ENCODE results near the gene BTNL9. TPM values are rescaled to one million over a fixed set of nuclear protein-coding genes. Genes with fewer than 3 reads are reported as not detected.
"Not testable (repeated sequence)": the region's sequence is repeated elsewhere in the genome, so short reads cannot be mapped to it uniquely, and the experiment has no call there.

BTNL9 gene
- total and polyA plus RNA-seq, 2 donors = 7.0 to 11.9 TPM

DNA sequence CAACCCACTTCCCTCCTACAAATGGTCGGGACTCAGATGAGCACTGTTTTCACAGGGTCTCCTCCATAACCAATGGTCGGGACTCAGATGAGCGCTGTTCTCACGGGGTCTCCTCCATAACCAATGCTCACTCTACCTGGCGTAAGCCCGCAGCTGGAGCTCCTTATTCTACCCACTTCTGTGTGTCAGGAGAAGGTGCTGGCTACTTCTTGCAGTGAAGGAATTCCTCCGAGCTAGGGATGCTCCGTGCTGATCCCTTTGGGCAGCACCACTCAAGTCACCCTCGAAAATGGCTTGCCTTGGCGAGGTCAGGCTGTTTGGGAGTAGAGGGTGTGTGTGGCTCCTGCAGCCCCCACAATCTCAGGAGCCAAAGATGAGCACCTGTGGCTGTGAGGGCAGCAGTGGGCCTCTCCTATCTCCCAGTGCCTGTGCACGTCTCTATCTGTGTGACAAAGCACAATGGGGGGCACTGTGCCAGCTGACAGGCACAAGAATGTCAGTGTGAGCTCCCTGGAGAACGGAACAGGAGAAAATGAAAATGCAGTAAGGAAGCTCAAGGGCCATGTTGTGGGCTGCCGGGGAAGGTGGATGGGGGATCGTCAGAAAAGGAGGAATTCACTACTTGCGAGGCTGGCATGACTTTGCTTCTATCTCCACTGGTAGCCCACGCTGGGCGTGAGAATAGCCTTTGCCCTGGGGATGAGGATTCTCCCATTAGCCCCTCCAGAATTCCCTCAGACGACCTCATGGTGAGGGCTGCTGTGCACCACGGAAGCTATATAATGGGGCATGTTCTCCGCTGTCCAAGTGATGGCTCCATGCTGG, 3.9 kb upstream of the BTNL9 start:
- WGBS = 79% methylated on average over 20 of the region's 20 CpGs
- DNase-seq (ENCODE audit: extremely low spot score) = no peak
- H3K27ac ChIP-seq (ENCODE audit: low read depth) = no peak overlapping the region
- H3K4me1 ChIP-seq (ENCODE audit: insufficient read depth) = no peaks in the 10 kb centered on the region
- H3K4me3 ChIP-seq (ENCODE audit: low read depth, low read length) = no peak overlapping the region
- H3K36me3 ChIP-seq (ENCODE audit: insufficient read depth) = no peaks in the 10 kb centered on the region

DNA sequence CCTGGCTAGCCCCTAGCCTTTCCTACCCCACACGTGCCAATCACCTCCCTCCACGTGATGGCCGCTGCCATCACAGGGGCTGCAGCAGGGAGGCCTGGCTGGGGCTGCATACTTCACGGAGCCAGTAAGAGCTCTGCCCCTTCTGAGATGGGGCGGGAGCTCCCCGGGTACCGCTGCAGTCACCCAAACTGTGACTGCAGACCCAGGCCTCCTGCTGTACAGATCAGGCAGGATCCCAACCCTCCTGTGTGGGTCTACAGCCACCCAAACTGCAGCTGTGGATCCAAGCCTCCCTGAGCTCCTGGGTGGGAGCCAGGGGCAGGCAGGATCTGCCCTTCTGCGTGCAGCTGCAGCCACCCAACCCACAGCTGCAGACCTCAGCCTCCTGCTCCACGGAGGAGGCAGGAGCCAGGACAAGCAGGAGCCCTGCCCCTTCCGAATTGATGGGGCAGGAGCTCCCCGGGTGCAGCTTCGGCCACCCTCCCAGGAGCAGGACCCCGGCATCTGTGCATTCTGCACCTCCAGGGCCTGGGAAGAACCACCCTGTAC, 3.2 kb upstream of the BTNL9 start:
- H3K27ac ChIP-seq (ENCODE audit: low read depth) = no peak overlapping the region
- H3K36me3 ChIP-seq (ENCODE audit: insufficient read depth) = no peaks in the 10 kb centered on the region
- H3K4me1 ChIP-seq (ENCODE audit: insufficient read depth) = no peaks in the 10 kb centered on the region
- DNase-seq (ENCODE audit: extremely low spot score) = no peak
- H3K4me3 ChIP-seq (ENCODE audit: low read depth, low read length) = no peak overlapping the region
- WGBS = 80% methylated on average over 13 of the region's 13 CpGs

DNA sequence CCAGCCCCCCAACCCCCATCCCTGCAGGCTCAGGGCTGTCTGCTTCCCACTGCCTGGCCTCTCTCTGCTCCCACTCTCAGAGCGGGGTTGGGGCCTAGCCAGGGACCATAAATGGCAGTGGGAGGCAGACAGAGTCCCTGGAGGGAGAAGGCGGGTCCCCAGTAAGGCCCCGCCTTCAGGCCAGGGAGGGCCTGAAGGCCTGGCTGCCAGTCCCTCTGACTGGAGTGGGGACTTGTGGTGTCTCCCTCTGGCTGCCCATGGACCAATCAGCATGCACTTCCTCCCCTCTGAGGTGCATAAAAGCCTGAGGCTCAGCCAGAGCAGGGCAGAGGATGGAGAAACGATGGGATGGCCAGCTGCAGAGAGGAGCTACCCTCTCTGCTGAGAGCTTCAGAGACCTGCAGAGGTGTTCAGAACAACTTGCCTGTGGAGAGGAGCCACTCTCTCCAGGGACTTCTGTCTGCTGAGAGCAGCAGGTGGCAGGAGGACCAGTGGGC, 2.7 kb upstream of the BTNL9 start:
- DNase-seq (ENCODE audit: extremely low spot score) = no peak
- Histone ChIP-seq H3K36me3 (ENCODE audit: insufficient read depth) (no peaks in the 10 kb centered on the region), H3K4me1 (ENCODE audit: insufficient read depth) (no peaks in the 10 kb centered on the region), H3K27ac (ENCODE audit: low read depth) (no peak overlapping the region), H3K4me3 (ENCODE audit: low read depth, low read length) (no peak overlapping the region)
- 73% methylated on average over 4 of the region's 4 CpGs for WGBS

DNA sequence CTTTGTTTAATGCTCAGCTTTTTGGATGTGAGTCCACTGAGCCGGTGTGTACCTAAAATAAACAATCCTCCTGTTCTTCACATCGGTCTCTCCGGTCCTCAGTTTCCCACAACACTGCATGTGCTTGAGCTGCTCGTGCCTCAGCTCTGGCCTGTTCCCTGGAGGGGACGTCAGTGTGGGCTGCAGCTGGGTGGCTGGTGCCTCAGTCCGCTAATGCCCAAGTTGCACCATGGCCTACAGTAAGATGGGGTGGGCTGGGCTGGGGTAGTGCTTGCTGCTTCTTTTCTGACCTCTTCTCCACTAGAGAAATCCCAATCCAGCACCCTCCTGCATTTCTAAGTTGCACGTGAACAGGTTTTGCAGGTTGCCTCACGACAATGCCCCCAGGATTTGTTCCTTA, 595 bp upstream of the BTNL9 start:
- Histone ChIP-seq H3K36me3 (ENCODE audit: insufficient read depth) (no peaks in the 10 kb centered on the region), H3K27ac (ENCODE audit: low read depth) (no peak overlapping the region), H3K4me1 (ENCODE audit: insufficient read depth) (no peaks in the 10 kb centered on the region), H3K4me3 (ENCODE audit: low read depth, low read length) (no peak overlapping the region)
- WGBS = 47% methylated on average over 8 of the region's 8 CpGs
- no peak for DNase-seq (ENCODE audit: extremely low spot score)

DNA sequence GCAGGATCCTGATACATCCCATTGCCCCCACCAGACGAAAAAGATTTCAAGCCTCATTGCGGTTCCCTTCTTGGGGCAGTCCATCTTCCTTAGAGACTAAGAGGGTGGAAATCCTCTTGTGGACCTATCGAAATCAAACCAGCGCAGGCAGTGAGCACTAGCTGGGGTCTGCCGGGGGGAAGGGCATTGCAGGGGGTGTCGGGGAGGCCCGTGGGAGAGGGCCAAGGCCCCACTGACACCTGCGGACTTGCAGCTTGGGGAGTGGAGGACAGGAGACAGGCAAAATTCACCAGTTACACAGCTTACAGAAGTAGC, 522 bp downstream of the BTNL9 start:
- no peaks in the 10 kb centered on the region for H3K36me3 ChIP-seq (ENCODE audit: insufficient read depth)
- H3K4me3 ChIP-seq (ENCODE audit: low read depth, low read length) = no peak overlapping the region
- 81% methylated on average over 8 of the region's 8 CpGs for WGBS
- H3K27ac ChIP-seq (ENCODE audit: low read depth) = no peak overlapping the region
- DNase-seq (ENCODE audit: extremely low spot score) = no peak
- no peaks in the 10 kb centered on the region for H3K4me1 ChIP-seq (ENCODE audit: insufficient read depth)

DNA sequence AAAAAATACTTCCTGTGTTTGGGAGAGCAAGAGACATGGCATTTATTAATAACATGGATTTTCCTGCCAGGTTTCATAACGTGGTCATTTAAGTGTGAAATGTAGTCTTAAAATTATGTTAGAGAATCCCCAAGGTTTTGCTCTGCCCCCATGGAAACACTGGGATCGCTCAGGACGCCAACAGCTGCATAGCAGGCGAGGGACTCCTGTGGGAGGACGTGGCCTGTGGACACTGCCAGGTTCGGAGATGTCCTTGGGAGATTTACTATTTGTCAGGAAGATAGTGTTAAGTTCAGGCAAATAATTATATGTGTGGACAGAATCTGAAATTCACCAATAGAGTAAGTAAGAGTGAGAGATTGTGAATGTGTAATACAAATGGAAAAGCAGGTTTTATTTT, 977 bp downstream of the BTNL9 start:
- no peak overlapping the region for H3K4me3 ChIP-seq (ENCODE audit: low read depth, low read length)
- 51% methylated on average over 6 of the region's 6 CpGs for WGBS
- no peaks in the 10 kb centered on the region for H3K36me3 ChIP-seq (ENCODE audit: insufficient read depth)
- no peaks in the 10 kb centered on the region for H3K4me1 ChIP-seq (ENCODE audit: insufficient read depth)
- no peak for DNase-seq (ENCODE audit: extremely low spot score)
- no peak overlapping the region for H3K27ac ChIP-seq (ENCODE audit: low read depth)

DNA sequence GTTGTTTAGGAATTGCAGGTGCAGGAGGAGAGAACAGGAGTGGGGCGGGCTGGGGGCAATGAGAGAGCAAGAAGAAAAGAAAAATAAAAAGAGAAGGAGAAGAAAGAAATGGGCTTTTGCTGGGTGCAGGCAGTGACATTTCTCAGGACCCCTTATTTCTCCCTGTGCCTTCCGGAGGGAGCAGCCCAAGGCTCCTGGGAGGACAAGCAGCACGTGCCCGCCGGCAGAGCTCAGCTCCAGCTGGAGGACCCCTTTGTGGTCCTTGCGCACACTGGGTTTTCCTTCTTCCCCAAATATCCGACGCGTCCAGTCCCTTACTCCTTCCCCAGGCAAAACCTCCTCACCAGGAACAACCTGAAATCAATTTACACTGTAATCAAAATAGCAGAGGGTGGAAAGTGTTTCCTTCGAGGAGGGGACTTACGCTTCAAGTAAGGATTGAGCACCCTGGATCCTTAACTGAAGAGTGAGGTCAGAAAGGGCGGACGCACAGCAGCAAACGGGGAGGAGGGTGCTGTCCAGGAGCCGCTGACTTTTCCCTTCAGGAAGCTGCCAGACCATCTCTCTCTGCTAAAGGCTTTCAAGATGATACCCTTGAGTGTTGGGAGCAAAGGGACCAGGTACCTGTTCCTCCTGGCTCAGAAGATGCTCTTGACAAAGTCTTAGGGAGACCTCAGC, 2.1 kb downstream of the BTNL9 start:
- Histone ChIP-seq H3K36me3 (ENCODE audit: insufficient read depth) (no peaks in the 10 kb centered on the region), H3K4me1 (ENCODE audit: insufficient read depth) (no peaks in the 10 kb centered on the region), H3K27ac (ENCODE audit: low read depth) (no peak overlapping the region), H3K4me3 (ENCODE audit: low read depth, low read length) (peak overlapping the region; percentile 2)
- WGBS = 64% methylated on average over 15 of the region's 15 CpGs
- DNase-seq (ENCODE audit: extremely low spot score) = no peak

DNA sequence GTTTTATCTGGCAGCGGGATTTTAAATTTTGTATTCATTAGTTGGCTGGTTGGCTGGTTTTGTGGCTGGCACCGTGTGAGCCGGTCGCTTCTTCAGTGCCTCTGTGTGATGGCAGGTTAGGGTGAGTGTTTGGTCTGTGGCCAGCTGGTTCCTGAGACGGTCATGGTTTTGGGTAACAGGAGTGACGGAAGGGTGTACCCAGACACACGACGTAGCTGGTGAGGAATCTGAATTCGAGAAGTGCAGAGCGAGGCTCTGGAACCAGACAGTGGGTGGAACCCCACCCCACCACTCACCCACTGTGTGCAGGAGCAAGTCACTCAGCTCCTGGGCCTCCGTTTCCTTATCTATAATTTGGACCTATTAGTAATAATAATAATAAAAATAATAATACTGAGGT, 2.7 kb downstream of the BTNL9 start:
- 63% methylated on average over 11 of the region's 11 CpGs for WGBS
- H3K4me3 ChIP-seq (ENCODE audit: low read depth, low read length) = peak overlapping the region; percentile 2
- DNase-seq (ENCODE audit: extremely low spot score) = no peak
- H3K4me1 ChIP-seq (ENCODE audit: insufficient read depth) = no peaks in the 10 kb centered on the region
- H3K27ac ChIP-seq (ENCODE audit: low read depth) = no peak overlapping the region
- no peaks in the 10 kb centered on the region for H3K36me3 ChIP-seq (ENCODE audit: insufficient read depth)

DNA sequence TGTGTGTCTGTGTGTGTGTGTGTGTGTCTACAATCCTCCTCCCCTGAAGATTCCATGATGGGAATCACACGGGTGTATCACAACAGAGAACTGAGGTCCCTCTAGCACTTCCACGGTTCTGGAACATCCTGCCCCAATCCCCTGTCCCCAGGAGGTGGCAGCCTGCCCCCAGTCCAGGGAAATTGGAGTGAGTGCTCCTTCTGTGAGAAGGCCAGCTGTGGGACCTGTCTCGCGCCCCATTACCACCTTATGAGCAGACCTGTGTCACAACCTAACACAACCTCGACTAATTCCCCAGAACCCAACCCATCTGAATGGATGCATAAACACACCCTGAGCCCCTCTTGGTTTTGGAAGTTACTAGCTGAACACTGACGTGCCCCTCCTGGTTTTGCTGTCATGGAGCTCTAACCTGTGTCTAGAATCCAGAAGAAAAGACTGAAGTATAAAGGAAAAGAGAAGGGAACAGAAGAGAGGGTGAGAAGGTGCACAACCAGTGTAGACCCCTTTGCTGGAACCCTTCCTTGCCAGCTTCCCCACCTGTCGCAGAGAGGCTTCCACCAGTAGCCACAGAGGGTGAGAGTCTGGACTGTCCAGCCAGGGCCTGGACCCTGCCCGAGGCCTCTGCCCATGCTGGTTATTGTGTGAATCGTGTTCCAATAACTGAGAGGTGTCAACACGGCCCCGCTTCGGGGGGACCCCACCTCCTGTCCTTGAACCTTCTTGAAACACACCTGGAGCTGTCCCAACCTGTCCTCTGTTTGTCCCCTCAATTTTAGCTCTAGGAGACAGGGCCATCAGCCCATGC, 3.4 kb downstream of the BTNL9 start:
- Histone ChIP-seq H3K4me3 (ENCODE audit: low read depth, low read length) (no peak overlapping the region), H3K36me3 (ENCODE audit: insufficient read depth) (no peaks in the 10 kb centered on the region), H3K27ac (ENCODE audit: low read depth) (no peak overlapping the region), H3K4me1 (ENCODE audit: insufficient read depth) (no peaks in the 10 kb centered on the region)
- WGBS = 70% methylated on average over 12 of the region's 12 CpGs
- no peak for DNase-seq (ENCODE audit: extremely low spot score)

DNA sequence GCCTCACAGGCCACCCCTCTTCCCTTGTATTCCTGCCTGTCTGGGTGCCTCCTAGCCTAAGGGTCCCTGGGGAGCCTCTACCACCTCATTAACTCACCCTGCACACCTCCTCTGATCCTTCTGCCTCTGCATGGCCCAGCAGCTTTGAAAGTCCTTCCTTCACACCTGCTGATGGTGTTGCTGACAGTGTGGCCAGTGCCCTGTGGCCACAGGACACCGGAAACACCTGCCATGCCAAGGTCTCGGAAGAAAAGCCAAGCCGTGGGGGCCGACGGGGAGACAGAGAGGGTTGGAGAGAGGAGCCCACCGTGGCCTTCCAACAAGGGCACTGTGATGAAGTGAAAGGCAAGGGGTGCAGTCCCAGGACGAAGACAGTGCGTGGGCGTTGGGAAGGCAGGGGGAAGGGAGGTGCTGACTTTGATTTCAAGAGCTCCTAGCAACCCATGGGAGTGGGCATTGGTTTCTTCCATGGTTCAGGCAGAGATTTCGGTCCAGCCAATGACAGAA, 4.1 kb downstream of the BTNL9 start:
- H3K4me3 ChIP-seq (ENCODE audit: low read depth, low read length) = no peak overlapping the region
- H3K4me1 ChIP-seq (ENCODE audit: insufficient read depth) = no peaks in the 10 kb centered on the region
- H3K27ac ChIP-seq (ENCODE audit: low read depth) = no peak overlapping the region
- no peaks in the 10 kb centered on the region for H3K36me3 ChIP-seq (ENCODE audit: insufficient read depth)
- WGBS = 82% methylated on average over 10 of the region's 10 CpGs
- DNase-seq (ENCODE audit: extremely low spot score) = no peak

DNA sequence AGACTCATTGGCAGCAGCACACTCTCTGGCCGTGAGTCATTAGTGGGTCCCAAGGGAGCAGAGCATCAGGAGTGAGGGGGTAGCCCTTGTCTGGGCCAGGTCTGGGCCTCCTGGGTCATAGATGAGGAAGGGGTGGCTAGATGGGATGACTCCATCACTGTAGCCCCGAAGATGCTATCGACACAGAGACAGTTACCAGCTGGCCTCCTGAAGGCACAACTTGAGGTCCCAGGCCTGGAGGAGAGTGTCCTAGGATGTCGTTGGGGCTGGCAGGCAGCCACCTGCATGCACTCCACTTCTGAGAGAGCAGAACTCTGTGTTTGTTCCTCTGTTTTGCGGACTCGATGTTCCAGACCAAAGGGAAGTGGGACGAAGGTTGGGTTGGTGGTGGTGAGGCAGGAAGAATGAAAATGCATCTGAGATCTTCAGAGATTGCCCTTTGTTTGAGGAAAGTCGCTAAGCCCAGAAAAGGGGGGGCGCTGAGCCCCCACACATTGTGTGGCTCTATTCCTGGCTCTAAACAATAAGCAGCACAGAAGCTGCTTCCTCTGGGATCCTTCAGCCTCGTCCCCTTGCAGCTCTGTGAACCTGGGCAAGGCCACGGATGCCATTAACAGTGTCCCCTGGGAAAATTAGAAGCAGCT, 4.7 kb downstream of the BTNL9 start:
- H3K27ac ChIP-seq (ENCODE audit: low read depth) = no peak overlapping the region
- 48% methylated on average over 11 of the region's 11 CpGs for WGBS
- no peaks in the 10 kb centered on the region for H3K4me1 ChIP-seq (ENCODE audit: insufficient read depth)
- DNase-seq (ENCODE audit: extremely low spot score) = no peak
- H3K36me3 ChIP-seq (ENCODE audit: insufficient read depth) = no peaks in the 10 kb centered on the region
- H3K4me3 ChIP-seq (ENCODE audit: low read depth, low read length) = no peak overlapping the region

DNA sequence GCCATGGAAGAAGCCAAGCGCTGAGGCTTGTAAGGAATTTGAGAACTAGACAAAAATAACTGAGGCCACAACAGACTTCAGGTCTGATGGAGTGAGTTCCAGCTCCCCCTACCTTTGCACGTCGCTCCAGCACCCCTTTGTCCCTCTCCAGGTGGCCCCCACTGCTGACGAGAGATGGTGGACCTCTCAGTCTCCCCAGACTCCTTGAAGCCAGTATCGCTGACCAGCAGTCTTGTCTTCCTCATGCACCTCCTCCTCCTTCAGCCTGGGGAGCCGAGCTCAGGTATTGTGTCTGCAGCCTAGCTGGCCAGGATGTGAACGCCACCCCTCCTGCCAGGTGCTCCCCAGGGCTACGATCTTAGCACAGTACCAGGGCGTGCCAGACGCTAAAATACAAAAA, 5.2 kb downstream of the BTNL9 start:
- no peak for DNase-seq (ENCODE audit: extremely low spot score)
- WGBS = 58% methylated on average over 10 of the region's 10 CpGs
- no peak overlapping the region for H3K27ac ChIP-seq (ENCODE audit: low read depth)
- H3K4me1 ChIP-seq (ENCODE audit: insufficient read depth) = no peaks in the 10 kb centered on the region
- H3K4me3 ChIP-seq (ENCODE audit: low read depth, low read length) = no peak overlapping the region
- no peaks in the 10 kb centered on the region for H3K36me3 ChIP-seq (ENCODE audit: insufficient read depth)

DNA sequence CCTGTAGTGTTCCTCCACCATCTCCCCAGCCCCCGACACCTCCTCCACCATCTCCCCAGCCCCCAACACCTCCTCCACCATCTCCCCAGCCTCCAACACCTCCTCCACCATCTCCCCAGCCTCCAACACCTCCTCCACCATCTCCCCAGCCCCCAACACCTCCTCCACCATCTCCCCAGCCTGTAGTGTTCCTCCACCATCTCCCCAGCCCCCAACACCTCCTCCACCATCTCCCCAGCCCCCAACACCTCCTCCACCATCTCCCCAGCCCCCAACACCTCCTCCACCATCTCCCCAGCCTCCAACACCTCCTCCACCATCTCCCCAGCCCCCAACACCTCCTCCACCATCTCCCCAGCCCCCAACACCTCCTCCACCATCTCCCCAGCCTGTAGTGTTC, 5.8 kb downstream of the BTNL9 start:
- H3K4me1 ChIP-seq (ENCODE audit: insufficient read depth); H3K27ac ChIP-seq (ENCODE audit: low read depth); H3K36me3 ChIP-seq (ENCODE audit: insufficient read depth); DNase-seq (ENCODE audit: extremely low spot score); H3K4me3 ChIP-seq (ENCODE audit: low read depth, low read length): not testable (repeated sequence)
- WGBS = 0% methylated on average over 1 of the region's 1 CpG
